ENCODE results near the gene GBA3.

GBA3 gene

GRCh38 chr4:22790631-22791030 lies 97.9 kb downstream of the GBA3 start:
- DNase-seq = no peak

GRCh38 chr4:22794732-22795131 lies 102.0 kb downstream of the GBA3 start:
- no peak for DNase-seq

GRCh38 chr4:22801391-22801790 lies 108.7 kb downstream of the GBA3 start:
- DNase-seq = no peak

DNA sequence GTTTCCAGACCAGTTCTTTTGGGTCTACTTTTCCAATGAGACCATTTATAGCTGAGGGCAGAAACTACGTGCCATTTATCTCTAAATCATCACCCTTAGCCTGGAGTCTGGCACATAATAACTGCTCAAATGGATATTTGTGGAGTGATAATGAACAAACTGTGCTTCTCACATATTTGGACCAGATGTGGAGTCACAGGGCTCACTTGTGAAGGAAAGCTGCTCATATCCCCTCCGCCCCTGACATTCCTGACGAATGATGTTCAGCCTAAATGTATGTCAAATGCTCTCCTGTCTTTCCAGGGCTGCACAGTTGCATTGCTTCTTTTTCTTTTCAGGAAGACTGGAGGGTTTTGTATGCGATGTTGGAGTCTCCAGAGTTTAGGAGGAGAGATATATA lies 110.1 kb downstream of the GBA3 start:
- no peak for DNase-seq

DNA sequence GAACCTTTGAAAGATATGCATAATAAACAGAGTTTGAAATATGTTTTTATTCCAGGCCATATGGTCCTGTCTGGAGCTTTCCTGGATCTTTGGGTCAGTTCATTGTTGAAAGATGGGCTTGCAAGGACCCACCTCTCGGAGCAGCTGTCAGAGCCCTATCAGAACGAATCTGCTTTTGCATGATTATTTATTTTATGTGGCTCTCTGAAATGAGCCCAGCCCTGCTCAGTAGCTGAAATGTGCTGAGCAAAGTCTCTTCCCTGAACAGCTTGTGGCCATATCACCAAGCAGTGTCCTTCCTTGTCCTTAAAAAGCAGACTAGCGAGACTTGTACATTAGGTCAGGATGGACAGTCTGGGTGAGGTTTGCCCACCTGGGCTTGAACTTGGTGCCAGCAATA lies 110.8 kb downstream of the GBA3 start:
- no peak for DNase-seq

- DNase-seq = no peak
These were observed 122.2 kb downstream of the GBA3 start for GRCh38 chr4:22814906-22815305.

GRCh38 chr4:22824091-22824490 lies 131.4 kb downstream of the GBA3 start:
- no peak for DNase-seq

GRCh38 chr4:22842360-22843018 lies 149.8 kb downstream of the GBA3 start:
- DNase-seq = no peak

GRCh38 chr4:22848332-22848731 lies 155.6 kb downstream of the GBA3 start:
- DNase-seq = no peak

DNA sequence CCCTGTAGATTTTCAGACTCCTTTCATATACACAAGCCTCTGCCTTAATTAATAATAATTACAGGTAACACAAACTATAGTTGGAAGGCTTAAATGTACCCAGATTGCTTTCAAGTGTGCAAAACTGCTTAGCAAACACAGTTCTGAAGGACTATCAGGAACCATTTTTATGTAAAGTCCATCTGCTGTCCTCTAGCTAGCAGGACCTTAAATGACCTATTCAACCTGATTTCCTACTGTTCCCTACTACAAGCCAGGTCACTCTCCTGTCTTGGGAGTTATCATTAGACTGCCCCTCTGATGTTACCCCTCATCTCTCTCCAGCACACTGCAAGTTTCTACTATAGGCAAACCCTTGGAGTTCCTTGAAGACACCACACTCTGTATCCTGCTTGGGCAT lies 157.3 kb downstream of the GBA3 start:
- no peak for DNase-seq

DNA sequence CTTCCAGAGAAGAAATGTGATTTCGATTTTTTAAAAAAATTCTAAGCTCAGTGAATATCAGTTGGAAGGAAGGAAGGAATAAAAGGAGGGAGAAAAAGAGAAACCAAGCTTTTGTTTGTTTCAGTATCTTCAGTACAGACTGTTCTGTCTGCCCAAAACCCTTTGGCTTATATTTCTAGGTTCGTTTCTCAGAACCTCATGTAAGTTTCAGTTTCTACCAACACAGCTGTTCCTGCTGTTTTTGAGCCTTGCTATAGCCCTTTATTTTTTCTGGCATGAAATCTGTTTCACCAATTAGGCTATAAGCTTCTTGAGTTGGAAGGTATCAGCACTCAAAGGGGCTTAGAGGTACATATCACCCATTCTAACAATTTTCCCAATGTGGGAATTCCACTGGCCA lies 157.9 kb downstream of the GBA3 start:
- no peak for DNase-seq

DNA sequence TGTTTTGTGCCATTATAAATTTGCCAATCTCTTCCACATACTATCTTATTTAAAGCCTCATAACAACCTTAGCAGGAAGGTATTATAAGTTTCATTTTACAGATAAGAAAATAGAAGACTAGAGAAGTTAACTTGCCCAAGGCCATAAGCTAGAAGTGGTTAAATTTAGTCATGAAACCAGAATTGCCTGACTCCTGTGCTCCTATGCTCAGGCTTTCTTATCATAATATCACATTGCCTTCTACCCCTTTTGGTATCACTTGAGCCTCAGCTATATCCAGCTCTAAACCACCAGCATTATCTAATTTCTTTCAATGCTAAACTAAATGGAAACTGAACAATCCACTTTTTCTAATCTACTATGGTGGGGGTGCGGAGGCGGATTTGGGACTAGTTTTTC lies 164.7 kb downstream of the GBA3 start:
- DNase-seq = no peak

DNA sequence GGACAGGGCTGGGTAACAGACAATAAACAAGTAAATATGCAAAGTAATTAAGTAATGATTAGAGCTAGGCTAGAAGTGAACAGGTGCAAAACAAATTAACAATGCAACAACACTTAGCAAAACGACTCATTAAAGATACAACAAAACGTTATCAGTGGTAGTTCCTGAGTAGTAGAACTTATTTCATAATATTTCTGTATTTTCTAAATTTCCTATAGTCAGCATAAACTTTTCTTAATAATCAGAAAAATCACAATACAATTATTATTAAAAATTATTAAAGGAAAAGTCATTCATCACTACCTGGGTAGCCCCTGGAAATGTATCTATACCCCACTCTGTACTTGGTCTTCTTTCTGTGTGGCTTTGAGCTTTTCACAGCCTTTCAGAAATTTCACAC lies 166.6 kb downstream of the GBA3 start:
- no peak for DNase-seq

Measured in stimulated activated naive CD4-positive, alpha-beta T cell treated with Interleukin-2 at 50 U/mL for 16 hours (primary cell).